ENCODE data around the gene GNL1. TPM values are rescaled to one million over a fixed set of nuclear protein-coding genes. Genes with fewer than 3 reads are reported as not detected.
A peak's percentile ranks its signal among the peaks of the same experiment; 100 is the strongest.

GNL1 gene
- total and polyA plus RNA-seq, 9 of the 15 experiments (the other 6 are each of a cell fraction or from before 2014, with no cell fraction given): 0.73 to 112 (median 58.0) TPM

GRCh38 chr6:30507849-30508827, 48.2 kb downstream of the GNL1 start (continued):
- 0 out of 2 replicates have a peak, but pooled peaks have one; percentile 30 for TF ChIP-seq TSHZ1 (CRISPR knock-in tag; IDR thresholded peaks at IDR 0.05)
- TF ChIP-seq ID3 (CRISPR knock-in tag; IDR thresholded peaks at IDR 0.05): no peak
- peak; percentile 69 for TF ChIP-seq ID3 (tag; IDR thresholded peaks at IDR 0.05)
- TF ChIP-seq ZNF695 (CRISPR knock-in tag; IDR thresholded peaks at IDR 0.05): no peak
- TF ChIP-seq ZNF561 (CRISPR knock-in tag; conservative IDR thresholded peaks at IDR 0.05): no peak
- peak; percentile 29; the same call in 1 of the 2 replicates for TF ChIP-seq THAP12 (CRISPR knock-in tag; IDR thresholded peaks at IDR 0.05)
- peak in 1 of 2 experiments; percentile 39; a peak in 2 of 4 replicates for TF ChIP-seq ZNF639 (CRISPR knock-in tag; conservative IDR thresholded peaks at IDR 0.05 in 1 of 2, IDR thresholded peaks at IDR 0.05 in 1 of 2)
- no peak for TF ChIP-seq ZBTB12 (CRISPR knock-in tag; IDR thresholded peaks at IDR 0.05)
- 0 out of 2 replicates have a peak, but pooled peaks have one; percentile 16 for TF ChIP-seq ZNF175 (CRISPR knock-in tag; IDR thresholded peaks at IDR 0.05; ENCODE audit: low read depth)
- TF ChIP-seq MEIS2 (IDR thresholded peaks at IDR 0.05; ENCODE audit: partially characterized antibody): peak; percentile 6
- TF ChIP-seq PCBP2 (IDR thresholded peaks at IDR 0.05; ENCODE audit: low read depth, low read length, poor library complexity, severe bottlenecking): no peak
- 0 out of 2 replicates have a peak, but pooled peaks have one; percentile 12 for TF ChIP-seq TEAD4 (IDR thresholded peaks at IDR 0.05; ENCODE audit: low read length)
- no peak for TF ChIP-seq TEAD4 (CRISPR knock-in tag; IDR thresholded peaks at IDR 0.05; ENCODE audit: borderline replicate concordance)
- no peak for TF ChIP-seq FOXO4 (CRISPR knock-in tag; IDR thresholded peaks at IDR 0.05)

Data from K562 (cell line).